ENCODE results near the gene SBF2.

DNA sequence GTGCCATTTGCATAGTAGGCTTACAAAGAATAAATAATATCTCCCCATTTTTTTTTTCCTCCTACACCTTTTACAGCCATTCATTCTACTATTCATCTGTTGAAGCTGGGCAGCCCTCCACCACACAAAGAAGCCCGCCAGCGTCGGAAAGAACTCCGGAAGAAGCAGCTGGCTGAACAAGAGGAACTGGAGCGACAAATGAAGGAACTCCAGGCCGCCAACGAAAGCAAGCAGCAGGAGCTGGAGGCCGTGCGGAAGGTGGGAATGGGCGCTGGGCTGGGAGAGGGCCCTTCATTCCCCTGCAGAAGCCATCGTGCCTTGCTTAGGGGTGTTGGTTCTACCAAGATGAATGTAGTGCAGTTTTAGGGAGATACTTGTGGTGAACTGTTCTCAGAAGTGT lies 561.6 kb downstream of the SBF2 start:
- no peak for TF ChIP-seq CTCF (conservative IDR thresholded peaks at IDR 0.05)
- TF ChIP-seq ZFX (IDR thresholded peaks at IDR 0.05), result no peak

Data from C4-2B (cell line).